Kidney (tissue), 14 donors: ENCODE data around the gene CDKL1. TPM values are rescaled to one million over a fixed set of nuclear protein-coding genes. Genes with fewer than 3 reads are reported as not detected.

Experiments used
- DNase-seq, 5 donors: peaks; one replicate each; pipeline ENCODE4 v3.0.0-alpha.2; 2013 to 2020
- FAIRE-seq: peaks from 2 replicates; lab custom pipeline; 2012; peaks lifted over from hg19 to GRCh38; lab: Jason Lieb, UNC
- H3K27ac ChIP-seq, 2 donors: one replicate each; pipeline ENCODE4 v1.7.0; 2013; ENCODE audit warnings: low read depth in 2 of 2, low read length in 2 of 2, inconsistent platforms in 1 of 2
- H3K27me3 ChIP-seq: one replicate; pipeline ENCODE4 v1.7.1; 2013; ENCODE audit warnings: low read length, inconsistent platforms; ENCODE audit not compliant: control insufficient read depth, insufficient read depth
- H3K36me3 ChIP-seq, 3 donors: one replicate each; pipeline versions ENCODE4 v1.7.0 to v1.7.1; 2013; ENCODE audit warnings: low read length in 3 of 3, control low read depth in 1 of 3, inconsistent platforms in 1 of 3; ENCODE audit not compliant: insufficient read depth in 3 of 3, control insufficient read depth in 2 of 3
- H3K4me1 ChIP-seq, 3 donors: one replicate each; pipeline versions ENCODE4 v1.7.0 to v1.7.1; 2013; ENCODE audit warnings: low read length in 3 of 3, inconsistent platforms in 1 of 3, low read depth in 1 of 3; ENCODE audit not compliant: control insufficient read depth in 2 of 3, insufficient read depth in 2 of 3
- H3K4me3 ChIP-seq, 3 donors: one replicate each; pipeline versions ENCODE4 v1.7.0 to v1.8.1; 2013; ENCODE audit warnings: low read length in 3 of 3, control low read depth in 1 of 3, inconsistent platforms in 1 of 3
- H3K9ac ChIP-seq, 3 donors: one replicate each; pipeline versions ENCODE4 v1.7.0 to v1.7.1; 2013; ENCODE audit warnings: low read length in 3 of 3, control low read depth in 1 of 3, inconsistent platforms in 1 of 3
- H3K9me3 ChIP-seq, 3 donors: one replicate each; pipeline versions ENCODE4 v1.7.0 to v1.7.1; 2013; ENCODE audit warnings: low read length in 3 of 3, control low read depth in 1 of 3, inconsistent platforms in 1 of 3; ENCODE audit not compliant: control insufficient read depth in 2 of 3, insufficient read depth in 1 of 3
- intact Hi-C: fragments of 100-400 bp; cut with DNase I; formaldehyde crosslinking; loops from one replicate; pipeline ENCODE4 v1.11.1; 2022
- polyA plus RNA-seq: library from polyadenylated mRNA; stranded (reverse); fragments of 350-450 nt; fragmentation: Illumina TruSeq; extraction: RNeasy Lipid Tissue Mini Kit (QIAGEN cat#74804); gene quantifications from one replicate; pipeline ENCODE4 v1.2.3, GENCODE V29; 2014; ENCODE audit warnings: low read depth, low replicate concordance; ENCODE audit not compliant: insufficient read depth
- total RNA-seq: library from RNA; stranded (reverse); fragmentation: NEBNext Ultra II Directional; extraction: Animal tissue kit (Norgen Biotek cat#: 25700); gene quantifications from one replicate; pipeline ENCODE4 v1.2.1, GENCODE V29; 2021
- TF ChIP-seq, protein P1 (sequence below): IDR thresholded peaks from 3 replicates; pipeline ENCODE4 v1.5.1; 2012; ENCODE audit warnings: mild to moderate bottlenecking, moderate library complexity, borderline replicate concordance; ENCODE audit not compliant: insufficient read depth; ENCODE audit errors: extremely low read depth
- donor health status: control.
- donor health status: control.
- donor health status: control.
- donor health status: control.
- donor health status: control.
- donor health status: DM: yes; HTN: yes; CAD: no.
- donor health status: Normal renal cell carcinoma (clear cell type).

The CDKL1 gene
- total and polyA plus RNA-seq, 2 donors from 2014 or later: 17.9 to 60.0 TPM

DNA sequence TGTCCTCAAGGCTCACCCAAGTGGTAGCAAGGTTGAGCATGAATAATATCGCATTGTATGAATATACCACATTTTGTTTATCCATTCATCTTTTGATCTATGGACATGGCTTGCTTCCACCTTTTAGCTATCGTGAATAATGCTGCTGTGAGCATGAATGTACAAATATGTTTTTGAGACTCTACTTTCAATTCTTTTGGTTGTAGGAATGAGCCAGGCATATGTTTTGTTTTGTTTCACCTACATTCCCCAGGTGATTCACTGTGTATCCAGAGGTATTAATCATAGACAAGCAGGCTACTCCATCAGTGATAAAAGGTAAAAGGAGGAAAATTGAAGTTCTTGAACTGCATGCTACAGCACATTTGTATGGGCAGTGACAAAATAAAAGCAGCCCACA is 35.8 kb downstream of the CDKL1 start:
- H3K36me3 ChIP-seq: no peaks in the 10 kb centered on the region
- DNase-seq (no peak), FAIRE-seq (no peak)
- H3K27ac ChIP-seq: no peak overlapping the region
- TF ChIP-seq, protein P1, sequence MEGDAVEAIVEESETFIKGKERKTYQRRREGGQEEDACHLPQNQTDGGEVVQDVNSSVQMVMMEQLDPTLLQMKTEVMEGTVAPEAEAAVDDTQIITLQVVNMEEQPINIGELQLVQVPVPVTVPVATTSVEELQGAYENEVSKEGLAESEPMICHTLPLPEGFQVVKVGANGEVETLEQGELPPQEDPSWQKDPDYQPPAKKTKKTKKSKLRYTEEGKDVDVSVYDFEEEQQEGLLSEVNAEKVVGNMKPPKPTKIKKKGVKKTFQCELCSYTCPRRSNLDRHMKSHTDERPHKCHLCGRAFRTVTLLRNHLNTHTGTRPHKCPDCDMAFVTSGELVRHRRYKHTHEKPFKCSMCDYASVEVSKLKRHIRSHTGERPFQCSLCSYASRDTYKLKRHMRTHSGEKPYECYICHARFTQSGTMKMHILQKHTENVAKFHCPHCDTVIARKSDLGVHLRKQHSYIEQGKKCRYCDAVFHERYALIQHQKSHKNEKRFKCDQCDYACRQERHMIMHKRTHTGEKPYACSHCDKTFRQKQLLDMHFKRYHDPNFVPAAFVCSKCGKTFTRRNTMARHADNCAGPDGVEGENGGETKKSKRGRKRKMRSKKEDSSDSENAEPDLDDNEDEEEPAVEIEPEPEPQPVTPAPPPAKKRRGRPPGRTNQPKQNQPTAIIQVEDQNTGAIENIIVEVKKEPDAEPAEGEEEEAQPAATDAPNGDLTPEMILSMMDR: no peak
- H3K27me3 ChIP-seq: no peaks in the 10 kb centered on the region
- H3K4me3 ChIP-seq: no peak overlapping the region
- intact Hi-C loops: no loop called here
- peaks cover 0 to 15% (median 12%) of the 10 kb centered on the region in 3 donors for H3K4me1 ChIP-seq
- H3K9me3 ChIP-seq: no peaks in the 10 kb centered on the region
- H3K9ac ChIP-seq: no peak overlapping the region

DNA sequence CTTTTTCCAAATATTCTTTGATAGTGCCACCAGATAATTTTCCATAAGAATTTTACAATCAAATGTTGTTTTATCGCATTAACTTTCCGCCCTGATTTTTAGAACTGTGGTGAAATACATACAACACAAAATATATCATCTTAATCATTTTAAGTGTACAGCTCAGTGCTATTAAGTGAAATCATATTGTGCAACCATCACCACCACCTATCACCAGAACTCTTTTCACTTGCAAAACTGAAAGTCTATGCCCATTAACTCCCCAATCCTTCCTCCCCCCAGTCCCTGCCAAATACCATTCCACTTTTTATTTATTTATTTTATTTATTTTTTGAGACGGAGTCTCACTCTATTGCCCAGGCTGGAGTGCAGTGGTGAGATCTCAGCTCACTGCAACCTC is 36.6 kb downstream of the CDKL1 start:
- H3K9me3 ChIP-seq: no peaks in the 10 kb centered on the region
- DNase-seq: no peak
- H3K36me3 ChIP-seq: no peaks in the 10 kb centered on the region
- intact Hi-C loops: no loop called here
- TF ChIP-seq, protein P1: no peak
- no peaks in the 10 kb centered on the region for H3K27me3 ChIP-seq
- no peak overlapping the region for H3K9ac ChIP-seq
- H3K4me1 ChIP-seq: peaks cover 0 to 11% (median 7%) of the 10 kb centered on the region in 3 donors
- FAIRE-seq: no peak
- no peak overlapping the region for H3K27ac ChIP-seq
- no peak overlapping the region for H3K4me3 ChIP-seq

DNA sequence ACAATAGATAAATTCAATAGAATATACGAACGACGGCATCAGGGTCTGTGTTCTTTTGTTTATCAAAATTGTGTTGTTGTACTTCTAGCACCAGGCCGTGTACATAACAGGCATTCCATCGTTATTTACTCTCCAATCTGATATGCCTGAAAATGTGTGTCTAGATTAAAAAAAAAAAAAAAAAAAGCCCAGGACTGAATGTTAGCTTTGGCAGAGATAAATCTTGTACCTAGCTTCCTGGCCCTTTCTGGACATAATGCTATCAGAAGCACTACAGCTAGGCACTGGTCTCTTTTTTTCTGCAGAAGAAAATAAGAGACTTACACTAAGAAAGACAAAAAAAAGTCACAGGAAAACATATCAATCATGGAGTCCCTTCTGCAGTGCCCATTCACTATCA is 37.0 kb downstream of the CDKL1 start:
- H3K27ac ChIP-seq: no peak overlapping the region
- no peak overlapping the region for H3K9ac ChIP-seq
- H3K4me1 ChIP-seq: peaks cover 0 to 11% (median 7%) of the 10 kb centered on the region in 3 donors
- intact Hi-C loops: no loop called here
- FAIRE-seq (no peak), DNase-seq (no peak)
- no peaks in the 10 kb centered on the region for H3K36me3 ChIP-seq
- no peaks in the 10 kb centered on the region for H3K9me3 ChIP-seq
- no peaks in the 10 kb centered on the region for H3K27me3 ChIP-seq
- H3K4me3 ChIP-seq: no peak overlapping the region
- TF ChIP-seq, protein P1: no peak
